Adrenal gland (tissue), 12 donors: ENCODE results near the gene RUVBL2. TPM values are rescaled to one million over a fixed set of nuclear protein-coding genes. Genes with fewer than 3 reads are reported as not detected.
"Not testable (repeated sequence)": the region's sequence is repeated elsewhere in the genome, so short reads cannot be mapped to it uniquely, and the experiment has no call there.

Experiments
- DNase-seq, 7 donors: peaks; one replicate each; pipeline ENCODE4 v3.0.0-alpha.2; 2019 to 2020
- H3K27ac ChIP-seq, 5 donors: fragments of 200-600 bp; sonication (generic) in 4 of 5; 1 replicate in 3 of 5; 2 replicates in 2 of 5; pipeline versions ENCODE4 v1.5.1 to v1.8.0; 2016 to 2020; ENCODE audit warnings: mild to moderate bottlenecking in 1 of 5
- H3K27me3 ChIP-seq: fragments of 200-600 bp; 2 replicates; pipeline ENCODE4 v1.8.0; 2021
- H3K36me3 ChIP-seq, 2 donors: fragments of 200-600 bp; replicated peaks in 1 of 2; 1 replicate in 1 of 2; 2 replicates in 1 of 2; pipeline versions ENCODE4 v1.5.1 to v1.8.0; 2018 to 2022
- H3K4me1 ChIP-seq, 2 donors: fragments of 200-600 bp; replicated peaks in 1 of 2; 1 replicate in 1 of 2; 2 replicates in 1 of 2; pipeline versions ENCODE4 v1.5.1 to v1.8.0; 2018 to 2021
- H3K4me3 ChIP-seq, 4 donors: fragments of 200-600 bp; sonication (generic) in 3 of 4; one replicate each; pipeline ENCODE4 v1.5.1; 2016 to 2018
- H3K9me3 ChIP-seq, 3 donors: fragments of 200-600 bp; sonication (generic) in 1 of 3; replicated peaks in 1 of 3; 1 replicate in 2 of 3; 2 replicates in 1 of 3; pipeline versions ENCODE4 v1.5.1 to v1.8.0; 2016 to 2021
- CTCF ChIP-seq, 6 experiments: fragments of 450-650 bp in 4 of 6; fragments of 200-600 bp in 2 of 6; sonication (generic) in 1 of 6; IDR thresholded peaks; 1 replicate in 5 of 6; 2 replicates in 1 of 6; pipeline versions ENCODE4 v1.5.1 to v1.8.0; 2016 to 2021; ENCODE audit warnings: antibody characterized with exemption in 6 of 6, mild to moderate bottlenecking in 2 of 6, moderate library complexity in 1 of 6
- POLR2A ChIP-seq, 2 donors: fragments of 450-650 bp; IDR thresholded peaks; one replicate each; pipeline ENCODE4 v1.6.1; 2017; ENCODE audit warnings: antibody characterized with exemption in 2 of 2, mild to moderate bottlenecking in 2 of 2, moderate library complexity in 1 of 2
- WGBS, 4 donors: extraction: QIAGEN DNeasy Blood & Tissue Kit in 2 of 4; methylation state at CpG; one replicate each; pipeline versions ENCODE4 v1.1.5 to v1.1.7; 2013 to 2017; 5-methylcytosine and 5-hydroxymethylcytosine counted together
- intact Hi-C, 2 donors: fragments of 100-400 bp; cut with DNase I; formaldehyde crosslinking; loops; one replicate each; pipeline versions ENCODE4 v1.14.1 to v1.15.0; 2022 to 2023
- polyA plus RNA-seq, 3 donors: library from polyadenylated mRNA; stranded (reverse); fragments of 200-250 nt in 2 of 3; fragments of 350-450 nt in 1 of 3; fragmentation: Illumina TruSeq in 1 of 3; extraction: RNeasy Lipid Tissue Mini Kit (QIAGEN cat#74804) in 1 of 3; gene quantifications; one replicate each; pipeline ENCODE4 v1.2.3, GENCODE V29; 2013 to 2014
- total RNA-seq, 9 donors: library from RNA; depleted of rRNA in 4 of 9; stranded (reverse); fragments of >200 nt in 4 of 9; fragments of 120-200 nt in 1 of 9; fragmentation: NEBNext Ultra II Directional in 1 of 9; extraction: Animal tissue kit (Norgen Biotek cat#: 25700) in 1 of 9; gene quantifications; one replicate each; pipeline versions ENCODE4 v1.1.0 to v1.2.4, GENCODE V29; 2013 to 2023
- donor health status: healthy with polysubstance abuse.
- donor health status: Bipolar disorder and iron deficiency.
- donor health status: DM: yes; HTN: yes; CAD: no.
- donor health status: DM: no; HTN: no; CAD: no.
- donor health status: DM: no; HTN: no; CAD: no.
- donor health status: DM: yes; HTN: yes; CAD: no.

The RUVBL2 gene
- total and polyA plus RNA-seq, 12 donors, result 41.3 to 143 (median 75.6) TPM

GRCh38 chr19:49056101-49056901, 62.6 kb downstream of the RUVBL2 start:
- intact Hi-C loops, result no loop called here
- no peaks in the 10 kb centered on the region for H3K9me3 ChIP-seq
- DNase-seq, result peak in 6 of 7 donors; percentile 26 to 56 (median 46)
- no peaks in the 10 kb centered on the region for H3K36me3 ChIP-seq
- TF ChIP-seq CTCF (IDR thresholded peaks at IDR 0.05) (peak in 3 of 6 experiments; percentile 22 to 34 (median 24)), POLR2A (IDR thresholded peaks at IDR 0.05) (no peak)
- peaks cover 0 to 22% of the 10 kb centered on the region in 2 donors for H3K4me1 ChIP-seq
- H3K27ac ChIP-seq, result no peak overlapping the region
- H3K27me3 ChIP-seq, result peaks cover 5% of the 10 kb centered on the region
- peak overlapping the region in 2 of 4 donors; percentile 6 to 48 for H3K4me3 ChIP-seq
- WGBS, 4 donors, result 0 to 2% (median 2%) methylated on average over 5 to 63 of the region's 63 CpGs

- 13 to 21% (median 18%) methylated on average over 20 to 34 of the region's 34 CpGs for WGBS, 4 donors
- Histone ChIP-seq H3K4me3 (peak overlapping the region in 1 of 4 donors; percentile 48), H3K4me1 (peaks cover 0 to 22% of the 10 kb centered on the region in 2 donors)
- H3K36me3 ChIP-seq, H3K27me3 ChIP-seq, H3K27ac ChIP-seq, H3K9me3 ChIP-seq, intact Hi-C loops, DNase-seq: not testable (repeated sequence)
These were observed 63.4 kb downstream of the RUVBL2 start for GRCh38 chr19:49056902-49057596.

- H3K4me1 ChIP-seq, result peaks cover 0 to 22% of the 10 kb centered on the region in 2 donors
- no peaks in the 10 kb centered on the region for H3K36me3 ChIP-seq
- peak; percentile 30 to 74 (median 66) for DNase-seq
- no peaks in the 10 kb centered on the region for H3K9me3 ChIP-seq
- peaks cover 5% of the 10 kb centered on the region for H3K27me3 ChIP-seq
- H3K27ac ChIP-seq, result no peak within 1 kb of the TSS
- intact Hi-C loops, result no loop called here
- 3 to 28% (median 5%) methylated on average over 5 to 38 of the region's 38 CpGs for WGBS, 4 donors
- no peak for TF ChIP-seq CTCF (IDR thresholded peaks at IDR 0.05)
- TF ChIP-seq POLR2A (IDR thresholded peaks at IDR 0.05), result no peak
- peak within 1 kb of the TSS in 1 of 4 donors; percentile 48 for H3K4me3 ChIP-seq
These were observed 64.0 kb downstream of the RUVBL2 start, which contains the start of gene CGB7 for GRCh38 chr19:49057636-49058234. Gene CGB7, minus strand, starts transcription at chr19:49057749. Its CDS starts 2,374 bp downstream, at chr19:49055375.

GRCh38 chr19:49058562-49058961, 64.9 kb downstream of the RUVBL2 start:
- WGBS, 4 donors, result 40 to 53% (median 47%) methylated on average over 7 to 10 of the region's 10 CpGs

More at GRCh38 chr19:49058562-49058961, 64.9 kb downstream of the RUVBL2 start:
- Histone ChIP-seq H3K27ac (no peak overlapping the region), H3K4me1 (peaks cover 0 to 22% of the 10 kb centered on the region in 2 donors), H3K27me3 (peaks cover 5% of the 10 kb centered on the region), H3K4me3 (no peak overlapping the region), H3K9me3 (no peaks in the 10 kb centered on the region), H3K36me3 (no peaks in the 10 kb centered on the region)
- intact Hi-C loops, result no loop called here
- TF ChIP-seq POLR2A (IDR thresholded peaks at IDR 0.05) (no peak), CTCF (IDR thresholded peaks at IDR 0.05) (no peak)
- DNase-seq, result no peak
